Amniotic epithelial cell (primary cell): ENCODE measurements around the gene ZBTB25.

Source experiments
- DNase-seq: peaks from one replicate; pipeline ENCODE4 v3.0.0-alpha.2; 2010; ENCODE audit warnings: low read depth

The ZBTB25 gene

GRCh38 chr14:64475585-64476273, 27.9 kb downstream of the ZBTB25 start:
- no peak for DNase-seq

DNA sequence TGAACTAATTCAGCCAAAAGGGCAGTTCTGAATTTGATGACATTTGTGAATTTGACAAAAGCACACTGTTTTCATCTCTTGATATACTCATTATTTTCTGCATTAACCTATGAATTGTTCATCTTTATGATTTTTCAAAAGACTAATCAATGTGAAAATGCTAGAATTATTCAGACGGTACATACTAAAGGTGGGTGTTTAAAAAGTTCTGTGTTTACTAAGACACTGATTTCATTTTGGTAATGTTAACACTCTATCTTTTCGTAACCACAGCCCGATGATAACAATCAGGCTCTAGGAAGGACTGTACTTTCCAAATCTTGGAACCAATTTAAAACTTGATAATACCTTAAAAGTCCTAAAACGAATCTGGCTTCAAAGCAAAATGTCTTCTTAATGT, 28.9 kb downstream of the ZBTB25 start:
- no peak for DNase-seq

- no peak for DNase-seq
Observed at GRCh38 chr14:64474041-64474440, 29.6 kb downstream of the ZBTB25 start.

DNA sequence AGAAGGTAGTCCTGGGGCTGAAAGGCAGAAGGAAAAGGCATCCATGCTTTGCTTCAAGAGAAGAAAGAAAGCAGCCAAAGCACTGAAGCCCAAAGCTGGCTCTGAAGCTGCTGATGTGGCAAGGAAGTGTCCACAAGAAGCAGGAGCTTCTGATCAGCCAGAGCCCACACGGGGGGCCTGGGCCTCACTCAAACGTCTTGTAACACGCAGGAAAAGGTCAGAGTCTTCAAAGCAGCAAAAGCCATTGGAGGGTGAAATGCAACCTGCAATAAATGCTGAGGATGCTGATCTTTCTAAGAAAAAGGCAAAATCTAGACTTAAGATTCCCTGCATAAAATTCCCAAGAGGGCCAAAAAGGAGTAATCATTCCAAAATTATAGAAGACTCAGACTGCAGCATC, 35.2 kb downstream of the ZBTB25 start:
- DNase-seq = no peak

GRCh38 chr14:64467566-64467965, 36.1 kb downstream of the ZBTB25 start:
- DNase-seq = no peak

DNA sequence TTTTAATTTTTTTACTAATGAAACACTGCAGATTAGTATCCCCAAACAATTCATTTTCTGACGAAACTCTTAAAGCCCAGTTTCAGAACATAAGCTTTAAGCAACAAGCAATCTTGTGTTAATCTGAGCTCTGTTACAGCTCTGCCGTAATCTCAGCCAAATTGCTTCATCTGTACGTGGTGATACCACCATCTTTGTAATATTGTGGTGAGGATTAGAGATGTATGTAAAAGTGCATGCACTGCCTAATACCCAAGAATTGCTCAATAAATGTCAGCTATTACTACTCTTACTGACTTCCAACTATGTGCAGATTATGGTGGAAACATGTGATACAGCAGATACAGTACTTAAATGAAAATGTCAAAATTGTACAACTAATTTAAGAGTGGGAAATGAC, 36.5 kb downstream of the ZBTB25 start:
- DNase-seq = peak; percentile 90

DNA sequence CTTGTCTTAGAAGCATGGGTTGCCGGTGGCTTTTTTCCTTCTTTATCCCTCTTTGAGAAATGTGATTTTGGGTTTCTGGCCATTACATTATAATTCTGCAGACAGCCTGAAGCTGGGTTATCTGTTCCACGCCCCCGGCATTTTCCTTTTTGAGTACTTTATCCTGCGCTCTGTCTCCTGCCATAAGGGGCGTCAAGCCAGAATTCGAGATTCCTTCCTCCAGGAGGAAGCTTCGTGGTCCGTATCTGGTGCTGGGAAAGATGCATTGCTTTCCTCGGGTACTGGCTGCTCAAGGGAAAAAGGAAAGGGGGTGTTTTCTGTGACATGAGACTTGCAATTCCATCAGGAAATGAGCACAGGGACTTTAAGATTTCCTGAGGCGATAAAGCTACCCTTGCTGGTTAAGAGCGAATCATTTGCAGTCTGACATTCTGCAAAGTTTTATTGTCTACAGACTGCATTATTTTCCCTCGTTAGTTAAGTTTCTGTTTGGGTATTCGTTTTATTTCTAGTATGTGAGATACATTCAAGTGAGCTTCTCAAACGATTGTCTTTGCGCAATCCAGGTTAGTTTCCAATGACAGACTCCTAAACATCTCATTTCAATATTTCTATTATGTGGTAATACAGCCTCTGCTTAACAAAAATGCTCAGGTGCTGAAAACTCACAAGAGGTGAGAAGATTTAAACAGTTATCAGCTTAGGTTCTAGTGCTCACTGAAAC, 37.6 kb downstream of the ZBTB25 start:
- DNase-seq = peak; percentile 52

- DNase-seq = peak; percentile 13
Observed at GRCh38 chr14:64465191-64465822, 38.3 kb downstream of the ZBTB25 start, which contains the start of gene AKAP5. AKAP5 (plus strand) TSS chr14:64465499; CDS start chr14:64468395, 2,896 bp downstream.

DNA sequence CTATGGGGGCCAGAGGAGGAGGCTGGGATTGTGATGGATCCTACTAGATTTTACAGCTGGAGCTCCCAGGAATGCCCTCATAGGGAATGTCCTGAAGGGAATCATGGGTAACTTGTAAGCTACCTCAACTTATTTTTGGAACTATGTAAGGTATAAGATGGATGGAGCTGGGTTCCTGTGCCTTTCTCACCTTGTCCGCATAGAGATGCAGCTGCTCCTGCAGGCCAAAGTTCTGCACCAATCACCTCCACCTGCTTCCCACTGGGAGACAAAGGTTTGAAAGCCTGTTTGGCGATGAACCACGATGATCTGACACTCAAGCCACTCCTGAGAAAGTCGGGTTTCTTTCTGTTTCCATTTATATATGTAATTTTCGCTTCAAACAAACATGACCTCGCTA, 39.0 kb downstream of the ZBTB25 start:
- no peak for DNase-seq

GRCh38 chr14:64463873-64464272, 39.8 kb downstream of the ZBTB25 start:
- DNase-seq = no peak

- no peak for DNase-seq
Observed at GRCh38 chr14:64463195-64463594, 40.4 kb downstream of the ZBTB25 start.

DNA sequence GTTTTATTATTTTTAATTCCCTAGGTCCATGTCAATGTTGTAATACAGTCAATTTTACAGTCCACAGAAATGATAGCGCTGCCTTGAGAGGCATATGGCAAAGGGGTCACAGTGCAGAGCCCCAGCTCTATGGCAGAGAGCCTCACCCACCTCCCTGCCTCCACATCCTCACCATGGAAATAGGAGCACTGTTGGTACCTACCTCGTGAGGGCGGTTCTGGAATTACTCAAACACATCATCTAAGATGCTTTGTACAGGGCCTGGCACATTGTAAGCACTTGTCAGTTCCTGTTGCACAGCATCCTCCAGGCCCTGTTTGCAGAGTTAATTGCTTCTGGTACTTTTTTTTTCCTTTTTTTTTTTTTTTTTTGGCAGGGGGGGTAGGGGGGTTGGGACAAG, 42.4 kb downstream of the ZBTB25 start:
- no peak for DNase-seq

DNA sequence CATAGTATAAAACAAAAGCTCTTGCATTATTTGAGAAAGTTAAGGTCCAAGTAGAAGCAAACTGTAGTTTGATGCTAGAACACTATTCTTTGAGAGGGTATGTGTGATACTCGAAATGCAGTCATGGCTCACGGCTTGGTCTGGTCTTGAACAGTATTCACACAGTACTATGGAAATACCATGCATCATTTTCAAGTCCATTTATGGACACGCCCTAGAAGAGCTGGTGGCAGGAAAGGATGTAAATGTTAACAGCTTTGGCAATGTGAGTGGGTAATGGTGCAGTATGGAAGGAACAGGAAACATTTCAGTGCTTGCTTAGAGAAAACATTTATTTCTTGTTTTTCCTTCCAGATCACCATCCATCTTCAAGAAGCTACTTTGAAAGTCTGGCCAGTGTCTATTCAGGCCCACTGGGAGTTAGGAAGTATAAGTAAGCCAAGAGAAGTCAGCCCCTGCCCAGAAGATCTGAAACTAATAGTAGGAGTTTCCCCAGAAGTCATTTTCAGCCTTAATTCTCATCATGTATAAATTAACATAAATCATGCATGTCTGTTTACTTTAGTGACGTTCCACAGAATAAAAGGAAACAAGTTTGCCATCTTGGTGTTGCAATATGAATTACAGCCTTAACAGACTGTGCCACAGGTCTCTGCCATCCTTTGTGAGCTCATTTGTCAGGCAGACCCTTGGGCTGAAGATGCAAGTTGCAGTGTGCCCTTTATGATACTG, 44.1 kb downstream of the ZBTB25 start:
- DNase-seq = peak; percentile 35

DNA sequence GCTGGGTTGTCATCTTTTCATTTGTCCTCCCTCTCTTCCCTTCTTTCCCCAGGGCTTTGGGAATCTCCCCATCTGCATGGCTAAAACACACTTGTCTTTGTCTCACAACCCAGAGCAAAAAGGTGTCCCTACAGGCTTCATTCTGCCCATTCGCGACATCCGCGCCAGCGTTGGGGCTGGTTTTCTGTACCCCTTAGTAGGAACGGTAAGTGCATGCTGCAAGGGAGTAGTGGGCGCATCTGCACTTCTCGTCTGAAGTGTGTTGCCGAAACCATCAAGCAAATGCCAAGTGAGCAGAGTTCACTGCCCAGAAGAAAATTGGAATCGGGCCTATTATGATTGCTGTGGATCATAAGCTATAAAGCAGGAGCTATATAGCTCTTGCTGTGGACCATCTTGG, 49.0 kb downstream of the ZBTB25 start:
- no peak for DNase-seq

GRCh38 chr14:64450255-64450654, 53.4 kb downstream of the ZBTB25 start:
- DNase-seq = no peak

- no peak for DNase-seq
Observed at GRCh38 chr14:64447876-64448670, 55.6 kb downstream of the ZBTB25 start.

DNA sequence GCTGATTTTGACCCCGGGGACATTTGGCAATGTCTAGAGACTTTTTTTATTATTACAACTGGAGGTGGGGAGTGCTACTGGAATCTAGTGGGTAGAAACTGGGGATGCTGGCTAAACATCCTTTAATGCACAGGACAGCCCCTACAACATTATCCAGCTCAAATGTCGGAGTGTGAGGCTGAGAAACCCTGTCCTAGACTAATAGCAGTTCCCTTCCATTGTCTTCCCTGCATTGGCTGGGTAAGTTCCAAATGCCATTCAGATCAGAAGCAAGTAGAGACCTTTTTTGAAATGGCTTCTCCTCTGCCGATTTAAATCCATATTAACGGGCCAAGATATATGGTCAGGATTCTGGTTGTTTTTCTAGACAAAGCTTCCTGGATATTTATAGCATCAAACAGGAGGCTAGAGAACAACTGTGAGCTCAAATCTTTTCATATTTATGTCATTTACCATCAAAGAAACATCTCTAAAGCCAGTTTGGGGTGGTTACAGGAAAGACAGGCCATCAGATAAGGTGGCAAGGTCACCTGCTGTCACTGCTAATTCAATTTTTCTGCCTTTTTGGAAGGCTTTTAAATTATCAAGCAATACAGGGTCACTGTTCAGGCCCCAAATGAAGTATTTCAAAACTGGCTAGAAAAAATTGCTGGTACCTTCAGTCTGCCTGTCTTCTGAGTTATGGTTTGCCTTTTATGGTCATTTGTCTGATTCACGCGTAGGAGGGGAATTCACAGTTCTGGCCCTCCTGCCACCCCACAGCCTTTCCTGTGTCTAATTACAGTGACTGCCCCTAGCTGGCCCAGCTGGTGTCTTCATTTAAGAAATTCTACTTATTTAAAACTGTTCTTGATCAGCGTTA, 58.4 kb downstream of the ZBTB25 start:
- peak; percentile 89 for DNase-seq

DNA sequence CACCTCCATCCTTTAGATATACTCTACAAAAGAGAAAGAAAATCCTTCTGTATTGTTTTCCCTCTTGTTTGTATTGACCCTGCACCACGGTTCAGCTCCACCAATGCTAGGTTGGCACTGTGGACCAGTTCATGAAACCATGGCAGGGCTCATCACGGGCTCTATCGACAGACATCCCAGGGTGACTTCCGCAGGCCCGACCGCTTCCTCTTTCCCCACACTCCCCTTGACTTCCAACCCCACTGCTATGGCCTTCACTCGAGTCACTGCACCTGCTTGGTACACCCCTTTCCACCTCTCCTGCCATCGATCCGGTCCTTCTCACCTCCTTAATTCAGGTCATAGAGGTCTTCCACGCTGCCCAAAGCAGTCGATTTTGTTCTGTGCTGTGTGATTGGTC, 59.5 kb downstream of the ZBTB25 start:
- DNase-seq = no peak

- no peak for DNase-seq
Observed at GRCh38 chr14:64442300-64442988, 61.2 kb downstream of the ZBTB25 start.

DNA sequence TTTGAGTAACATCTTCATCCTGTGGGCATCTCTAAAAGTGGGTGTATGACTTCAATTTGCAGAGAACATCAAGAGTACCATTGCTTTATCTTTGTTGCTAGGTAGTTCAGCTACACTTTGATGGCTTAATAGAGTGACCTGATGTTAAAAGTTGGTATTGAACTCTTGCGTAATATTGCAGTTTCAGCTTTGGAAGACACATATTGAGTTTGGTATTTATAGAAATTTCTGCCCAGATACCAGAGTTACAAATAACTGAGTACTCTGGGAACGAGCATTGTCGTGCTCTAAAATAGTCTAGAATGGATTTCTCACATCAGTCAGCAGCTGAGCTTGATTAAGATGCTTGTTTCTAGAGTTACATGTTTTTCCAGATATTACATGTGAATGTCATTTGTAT, 63.1 kb downstream of the ZBTB25 start:
- DNase-seq = peak; percentile 35
